ENCODE measurements around the gene VCY.
"Not testable (repeated sequence)": the region's sequence is repeated elsewhere in the genome, so short reads cannot be mapped to it uniquely, and the experiment has no call there.

The VCY gene

GRCh38 chrY:13986373-13986772, at the start of gene VCY:
VCY (minus strand) TSS chrY:13986473; CDS start chrY:13986440, 33 bp downstream.
- DNase-seq, result not testable (repeated sequence)

- not testable (repeated sequence) for DNase-seq
Observed at GRCh38 chrY:14030395-14030794, 44.1 kb upstream of the VCY start.

GRCh38 chrY:14011916-14012315, 25.6 kb upstream of the VCY start:
- DNase-seq, result not testable (repeated sequence)

- DNase-seq, result not testable (repeated sequence)
Observed at GRCh38 chrY:13942406-13942805, 43.9 kb downstream of the VCY start.

Measured in activated naive CD4-positive, alpha-beta T cell treated with Interleukin-2 at 50 U/mL for 16 hours (primary cell).